Measurements from ENCODE around the gene SCAPER. TPM values are rescaled to one million over a fixed set of nuclear protein-coding genes. Genes with fewer than 3 reads are reported as not detected.
A peak's percentile ranks its signal among the peaks of the same experiment; 100 is the strongest.

SCAPER gene
- total and polyA plus RNA-seq, 10 donors: 3.9 to 53.3 (median 34.0) TPM

GRCh38 chr15:76844096-76844495 lies 61.0 kb downstream of the SCAPER start:
- H3K4me3 ChIP-seq: no peak overlapping the region
- H3K27ac ChIP-seq: no peak overlapping the region
- H3K36me3 ChIP-seq: peaks cover 0 to 13% (median 0%) of the 10 kb centered on the region in 6 donors
- no peaks in the 10 kb centered on the region for H3K9me3 ChIP-seq
- TF ChIP-seq CTCF (IDR thresholded peaks at IDR 0.05 in 8 of 11, conservative IDR thresholded peaks at IDR 0.05 in 3 of 11) (no peak), POLR2A (IDR thresholded peaks at IDR 0.05) (no peak), POLR2AphosphoS5 (IDR thresholded peaks at IDR 0.05) (no peak)
- H3K4me1 ChIP-seq: peaks cover 0 to 14% (median 0%) of the 10 kb centered on the region in 6 donors
- no peaks in the 10 kb centered on the region for H3K27me3 ChIP-seq (replicated peaks in 1 of 7)
- intact Hi-C loops (cut with DNase I; ENCODE audit: low total_unique reads): no loop called here
- 74 to 92% (median 84%) methylated on average over 3 of the region's 3 CpGs for WGBS, 5 donors
- DNase-seq: no peak

- DNase-seq: no peak
- Histone ChIP-seq H3K4me3 (no peak overlapping the region), H3K27me3 (replicated peaks in 1 of 7) (no peaks in the 10 kb centered on the region), H3K27ac (no peak overlapping the region), H3K36me3 (peaks cover 0 to 13% (median 0%) of the 10 kb centered on the region in 6 donors), H3K9me3 (no peaks in the 10 kb centered on the region), H3K4me1 (peaks cover 0 to 14% (median 0%) of the 10 kb centered on the region in 6 donors)
- intact Hi-C loops (cut with DNase I; ENCODE audit: low total_unique reads): no loop called here
- 53 to 75% (median 69%) methylated on average over 1 of the region's 1 CpG for WGBS, 5 donors
- TF ChIP-seq CTCF (IDR thresholded peaks at IDR 0.05 in 8 of 11, conservative IDR thresholded peaks at IDR 0.05 in 3 of 11): no peak
- TF ChIP-seq POLR2A (IDR thresholded peaks at IDR 0.05): no peak
These were observed 61.9 kb downstream of the SCAPER start for GRCh38 chr15:76843269-76843668.

GRCh38 chr15:76840830-76841460 lies 64.2 kb downstream of the SCAPER start:
- intact Hi-C loops (cut with DNase I; ENCODE audit: low total_unique reads): no loop called here
- 73 to 78% (median 77%) methylated on average over 5 of the region's 5 CpGs for WGBS, 5 donors
- H3K4me1 ChIP-seq: peaks cover 0 to 14% (median 0%) of the 10 kb centered on the region in 6 donors
- no peaks in the 10 kb centered on the region for H3K27me3 ChIP-seq (replicated peaks in 1 of 7)
- no peak overlapping the region for H3K27ac ChIP-seq
- no peak overlapping the region for H3K4me3 ChIP-seq
- no peak for DNase-seq
- peak in 6 of 11 experiments; percentile 18 to 48 (median 31) for TF ChIP-seq CTCF (IDR thresholded peaks at IDR 0.05 in 8 of 11, conservative IDR thresholded peaks at IDR 0.05 in 3 of 11)
- TF ChIP-seq POLR2AphosphoS5 (IDR thresholded peaks at IDR 0.05): no peak
- H3K36me3 ChIP-seq: peaks cover 0 to 13% (median 0%) of the 10 kb centered on the region in 6 donors
- H3K9me3 ChIP-seq: no peaks in the 10 kb centered on the region

GRCh38 chr15:76839173-76839572 lies 66.0 kb downstream of the SCAPER start:
- 79 to 92% (median 84%) methylated on average over 3 of the region's 3 CpGs for WGBS, 5 donors
- Histone ChIP-seq H3K27ac (no peak overlapping the region), H3K4me3 (no peak overlapping the region), H3K4me1 (peaks cover 0 to 14% (median 0%) of the 10 kb centered on the region in 6 donors), H3K9me3 (no peaks in the 10 kb centered on the region), H3K27me3 (replicated peaks in 1 of 7) (no peaks in the 10 kb centered on the region), H3K36me3 (peaks cover 0 to 13% (median 0%) of the 10 kb centered on the region in 6 donors)
- DNase-seq: no peak
- intact Hi-C loops (cut with DNase I; ENCODE audit: low total_unique reads): no loop called here
- TF ChIP-seq CTCF (IDR thresholded peaks at IDR 0.05 in 8 of 11, conservative IDR thresholded peaks at IDR 0.05 in 3 of 11) (no peak), POLR2A (IDR thresholded peaks at IDR 0.05) (no peak), POLR2AphosphoS5 (IDR thresholded peaks at IDR 0.05) (no peak)
